Neural crest cell (in vitro differentiated cells): Measurements from ENCODE around the gene WDR5. TPM values are rescaled to one million over a fixed set of nuclear protein-coding genes. Genes with fewer than 3 reads are reported as not detected.
"Not testable (repeated sequence)": the region's sequence is repeated elsewhere in the genome, so short reads cannot be mapped to it uniquely, and the experiment has no call there.

Experiments
- DNase-seq: peaks from one replicate; pipeline ENCODE4 v3.0.0; 2021; ENCODE audit warnings: low read depth, mixed read lengths, low spot score
- H3K27ac Mint-ChIP-seq: one replicate; pipeline ENCODE4 v1.8.0; 2021; ENCODE audit warnings: mild to moderate bottlenecking, mixed read lengths; ENCODE audit not compliant: unreplicated experiment
- H3K27me3 Mint-ChIP-seq: 2 replicates; pipeline ENCODE4 v1.8.0; 2021; ENCODE audit warnings: low read depth, mild to moderate bottlenecking, mixed read lengths
- H3K36me3 Mint-ChIP-seq: 2 replicates; pipeline ENCODE4 v1.8.0; 2021; ENCODE audit warnings: low read depth, mild to moderate bottlenecking, mixed read lengths
- H3K4me1 Mint-ChIP-seq: 2 replicates; pipeline ENCODE4 v1.8.0; 2021; ENCODE audit warnings: mixed read lengths
- H3K4me3 Mint-ChIP-seq: one replicate; pipeline ENCODE4 v1.8.0; 2021; ENCODE audit warnings: mild to moderate bottlenecking, mixed read lengths
- H3K9me3 Mint-ChIP-seq: 2 replicates; pipeline ENCODE4 v1.8.0; 2021; ENCODE audit warnings: mixed read lengths
- CTCF ChIP-seq: fragments of 200-600 bp; sonication (generic); conservative IDR thresholded peaks from 2 replicates; pipeline ENCODE4 v1.5.0; 2021; ENCODE audit warnings: antibody characterized with exemption, mild to moderate bottlenecking
- total RNA-seq: library from RNA; stranded (reverse); gene quantifications from 2 replicates; pipeline ENCODE4 v1.2.1, GENCODE V29; 2021

WDR5 gene
- total RNA-seq, 1 donor from 2014 or later, result 67.2 TPM

DNA sequence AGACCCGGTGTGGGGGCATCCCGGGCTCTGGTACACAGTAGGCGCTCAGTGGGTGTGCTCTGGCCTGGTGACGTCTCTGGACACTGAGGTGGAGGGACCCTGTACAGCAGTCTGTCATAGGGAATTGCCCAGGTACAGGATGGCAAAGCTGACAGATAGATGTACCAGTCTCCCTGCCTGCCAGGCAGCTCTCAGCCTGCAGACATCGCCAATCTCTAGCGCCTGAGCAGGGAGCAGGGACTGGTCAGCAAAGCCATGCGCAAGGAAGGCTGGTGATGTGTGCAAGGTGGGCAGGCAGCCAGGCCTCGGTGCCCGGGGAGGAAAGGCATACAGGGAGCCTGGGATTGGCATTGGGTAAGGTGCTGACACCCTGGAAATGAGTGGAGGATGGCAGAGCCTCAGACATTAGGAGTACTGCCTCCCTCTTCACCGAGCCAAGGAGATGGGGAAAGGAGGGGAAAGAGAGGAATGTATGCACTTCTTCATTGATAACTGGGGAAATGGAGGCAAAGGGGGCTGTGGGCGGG is 34.2 kb upstream of the WDR5 start:
- Mint-ChIP-seq H3K27ac (no peak overlapping the region), H3K4me1 (no peaks in the 10 kb centered on the region), H3K4me3 (no peak overlapping the region), H3K27me3 (peaks cover 25% of the 10 kb centered on the region), H3K9me3 (peaks cover 7% of the 10 kb centered on the region), H3K36me3 (no peaks in the 10 kb centered on the region)
- TF ChIP-seq CTCF, result no peak
- no peak for DNase-seq

DNA sequence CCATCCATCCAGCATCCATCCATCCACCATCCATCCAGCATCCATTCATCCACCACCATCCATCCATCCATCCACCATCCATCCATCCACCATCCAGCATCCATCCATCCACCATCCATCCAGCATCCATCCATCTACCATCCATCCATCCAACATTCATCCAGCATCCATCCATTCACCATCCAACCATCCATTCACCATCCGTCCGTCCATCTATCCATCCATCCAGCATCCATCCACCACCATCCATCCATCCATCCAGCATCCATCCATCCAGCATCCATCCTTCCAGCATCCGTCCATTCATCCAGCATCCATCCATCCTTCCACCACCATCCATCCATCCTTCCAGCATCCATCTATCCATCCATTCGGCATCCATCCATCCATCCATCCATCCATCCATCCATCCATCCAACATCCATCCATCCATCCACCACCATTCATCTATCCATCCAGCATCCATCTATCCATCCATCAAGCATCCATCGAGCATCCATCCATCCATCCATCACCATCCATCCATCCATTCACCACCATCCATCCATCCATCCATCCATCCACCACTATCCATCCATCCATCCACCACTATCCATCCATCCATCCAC is 32.4 kb upstream of the WDR5 start:
- no peak for DNase-seq
- Mint-ChIP-seq H3K4me3 (no peak overlapping the region), H3K27me3 (peaks cover 25% of the 10 kb centered on the region), H3K36me3 (no peaks in the 10 kb centered on the region), H3K27ac (no peak overlapping the region), H3K4me1 (no peaks in the 10 kb centered on the region), H3K9me3 (peaks cover 7% of the 10 kb centered on the region)
- no peak for TF ChIP-seq CTCF

DNA sequence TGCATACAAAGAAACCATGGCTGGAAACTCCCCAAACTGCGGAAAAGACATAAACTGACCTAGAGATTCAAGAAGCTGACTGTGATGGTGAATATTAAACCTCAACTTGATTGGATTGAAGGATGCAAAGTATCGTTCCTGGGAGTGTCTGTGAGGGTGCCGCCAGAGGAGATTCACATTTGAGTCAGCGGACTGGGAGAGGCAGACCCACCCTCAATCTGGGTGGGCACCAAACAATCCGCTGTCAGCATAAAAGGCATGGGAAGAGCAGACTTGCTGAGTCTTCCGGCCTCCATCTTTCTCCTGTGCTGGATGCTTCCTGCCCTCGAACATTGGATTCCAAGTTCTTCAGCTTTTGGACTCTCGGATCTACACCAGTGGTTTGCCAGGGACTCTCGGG is 24.8 kb upstream of the WDR5 start:
- Mint-ChIP-seq H3K27me3 (peaks cover 6% of the 10 kb centered on the region), H3K4me3 (no peak overlapping the region), H3K36me3 (no peaks in the 10 kb centered on the region), H3K9me3 (no peaks in the 10 kb centered on the region), H3K27ac (no peak overlapping the region), H3K4me1 (no peaks in the 10 kb centered on the region)
- no peak for DNase-seq
- no peak for TF ChIP-seq CTCF

DNA sequence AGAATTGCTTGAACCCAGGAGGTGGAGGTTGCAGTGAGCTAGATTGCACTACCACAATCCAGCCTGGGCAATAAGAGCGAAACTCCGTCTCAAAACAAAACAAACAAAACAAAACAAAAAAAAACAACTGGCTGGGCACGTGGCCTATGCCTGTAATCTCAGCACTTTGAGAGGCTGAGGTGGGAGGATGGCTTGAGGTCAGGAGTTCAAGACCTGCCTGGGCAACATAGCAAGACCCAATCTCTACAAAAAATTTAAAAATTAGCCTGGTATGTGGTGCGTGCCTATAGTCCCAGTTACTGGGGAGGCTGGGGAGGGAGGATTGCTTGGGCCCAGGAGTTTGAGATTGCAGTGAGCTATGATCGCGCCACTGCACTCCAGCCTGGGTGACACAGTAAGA is 23.3 kb upstream of the WDR5 start:
- H3K27me3 Mint-ChIP-seq, result no peaks in the 10 kb centered on the region
- no peaks in the 10 kb centered on the region for H3K4me1 Mint-ChIP-seq
- DNase-seq, result no peak
- no peaks in the 10 kb centered on the region for H3K9me3 Mint-ChIP-seq
- H3K36me3 Mint-ChIP-seq, result no peaks in the 10 kb centered on the region
- H3K4me3 Mint-ChIP-seq, result no peak overlapping the region
- no peak for TF ChIP-seq CTCF
- H3K27ac Mint-ChIP-seq, result no peak overlapping the region

DNA sequence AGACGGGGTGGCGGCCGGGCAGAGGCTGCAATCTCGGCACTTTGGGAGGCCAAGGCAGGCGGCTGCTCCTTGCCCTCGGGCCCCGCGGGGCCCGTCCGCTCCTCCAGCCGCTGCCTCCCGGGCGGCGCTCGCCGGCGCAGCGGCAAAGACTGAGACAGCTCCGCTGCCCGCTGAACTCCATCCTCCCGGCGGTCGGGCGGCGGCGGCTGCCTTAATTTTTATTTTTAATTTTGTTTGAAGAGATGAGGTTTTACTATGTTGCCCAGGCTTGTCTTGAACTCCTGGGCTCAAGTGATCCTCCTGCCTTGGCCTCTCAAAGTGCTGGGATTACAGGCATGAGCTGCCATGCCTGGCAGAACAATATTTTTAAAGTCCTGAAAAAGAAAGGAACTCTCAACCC is 16.9 kb upstream of the WDR5 start:
- DNase-seq, H3K4me1 Mint-ChIP-seq, H3K27ac Mint-ChIP-seq, H3K9me3 Mint-ChIP-seq, H3K36me3 Mint-ChIP-seq, H3K4me3 Mint-ChIP-seq, H3K27me3 Mint-ChIP-seq: not testable (repeated sequence)

DNA sequence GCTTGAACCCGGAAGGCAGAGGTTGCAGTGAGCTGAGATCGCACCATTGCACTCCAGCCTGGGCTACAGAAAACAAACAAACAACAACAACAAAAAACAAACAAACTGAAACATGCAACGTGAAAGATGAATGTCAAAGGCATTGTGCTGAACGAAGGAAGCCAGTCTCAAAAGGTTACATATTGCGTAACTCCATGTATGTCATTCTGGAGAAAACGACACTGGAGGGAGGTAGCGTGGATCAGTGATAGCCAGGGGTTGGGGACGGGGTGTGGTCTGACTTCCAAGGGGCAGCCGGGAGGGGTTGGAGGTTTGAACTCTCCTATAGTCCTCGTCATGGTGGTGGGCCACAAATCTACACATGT is 12.1 kb upstream of the WDR5 start:
- Mint-ChIP-seq H3K36me3 (no peaks in the 10 kb centered on the region), H3K27ac (no peak overlapping the region), H3K27me3 (peaks cover 2% of the 10 kb centered on the region), H3K4me3 (no peak overlapping the region), H3K9me3 (no peaks in the 10 kb centered on the region), H3K4me1 (peaks cover 7% of the 10 kb centered on the region)
- no peak for TF ChIP-seq CTCF
- no peak for DNase-seq
